T follicular helper cell (primary cell): ENCODE measurements around the gene AP5Z1.

Experiments used
- DNase-seq: peaks from one replicate; pipeline ENCODE4 v3.0.0-alpha.2; 2020; ENCODE audit warnings: low read depth
- total RNA-seq, 2 experiments: gene quantifications; one replicate each; lab custom pipeline; 2026; lab: John Stamatoyannopoulos, UW

The AP5Z1 gene
- 95.5 to 111 reads per million in 2 experiments for total RNA-seq

DNA sequence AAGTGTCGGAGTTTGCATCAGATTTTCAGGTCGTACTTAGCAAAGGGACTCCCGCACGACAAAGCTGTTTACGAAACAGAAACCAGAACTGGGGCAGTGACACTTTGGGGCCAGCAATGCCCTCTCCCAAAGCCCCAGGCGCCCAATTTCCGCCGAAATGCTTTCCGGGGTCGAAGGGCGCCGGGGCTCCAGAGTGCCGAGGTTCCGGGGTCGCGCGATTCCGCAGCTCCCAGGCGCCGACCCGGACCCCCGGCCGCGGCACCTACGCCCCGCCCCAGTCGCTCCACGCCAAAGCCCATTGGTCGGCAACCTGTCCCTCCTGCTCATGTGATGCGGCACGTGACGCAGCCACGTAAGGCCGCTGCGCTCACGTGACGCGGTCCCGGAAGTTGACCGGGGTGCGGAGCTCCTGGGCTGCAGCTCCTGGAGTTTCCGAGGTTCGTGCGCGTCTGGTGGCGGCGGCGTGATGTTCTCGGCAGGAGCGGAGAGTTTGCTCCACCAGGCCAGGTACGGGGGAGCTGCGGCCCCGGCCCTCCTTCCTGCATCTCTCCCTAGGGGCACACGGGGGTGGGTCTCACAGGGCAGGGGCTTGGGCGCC is at the start of gene AP5Z1:
Gene AP5Z1, plus strand, starts transcription at position 374 of the 598 bp plus-strand sequence. Its CDS starts 93 bp downstream, at position 467.
- peak; percentile 93 for DNase-seq

- no peak for DNase-seq
Observed at GRCh38 chr7:4725850-4726450, 49.5 kb upstream of the AP5Z1 start.

DNA sequence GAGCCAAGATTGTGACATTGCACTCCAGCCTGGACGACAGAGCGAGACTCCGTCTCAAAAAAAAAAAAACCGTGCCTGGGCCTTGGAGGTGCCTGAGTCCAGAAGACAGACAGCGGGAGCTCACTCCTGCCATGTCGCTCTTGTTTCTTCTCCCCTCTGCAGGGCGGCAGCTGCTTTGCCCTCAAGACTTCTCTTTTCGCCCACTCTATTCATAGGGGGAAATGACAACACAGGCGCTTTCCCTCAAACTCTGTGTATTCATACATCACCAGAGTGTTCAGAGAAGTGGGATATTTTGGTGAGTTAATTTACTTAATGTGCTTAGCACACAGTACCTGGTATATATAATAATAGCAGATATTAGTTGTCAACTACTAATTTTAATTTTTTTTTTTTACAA is 48.9 kb upstream of the AP5Z1 start:
- DNase-seq, result no peak

DNA sequence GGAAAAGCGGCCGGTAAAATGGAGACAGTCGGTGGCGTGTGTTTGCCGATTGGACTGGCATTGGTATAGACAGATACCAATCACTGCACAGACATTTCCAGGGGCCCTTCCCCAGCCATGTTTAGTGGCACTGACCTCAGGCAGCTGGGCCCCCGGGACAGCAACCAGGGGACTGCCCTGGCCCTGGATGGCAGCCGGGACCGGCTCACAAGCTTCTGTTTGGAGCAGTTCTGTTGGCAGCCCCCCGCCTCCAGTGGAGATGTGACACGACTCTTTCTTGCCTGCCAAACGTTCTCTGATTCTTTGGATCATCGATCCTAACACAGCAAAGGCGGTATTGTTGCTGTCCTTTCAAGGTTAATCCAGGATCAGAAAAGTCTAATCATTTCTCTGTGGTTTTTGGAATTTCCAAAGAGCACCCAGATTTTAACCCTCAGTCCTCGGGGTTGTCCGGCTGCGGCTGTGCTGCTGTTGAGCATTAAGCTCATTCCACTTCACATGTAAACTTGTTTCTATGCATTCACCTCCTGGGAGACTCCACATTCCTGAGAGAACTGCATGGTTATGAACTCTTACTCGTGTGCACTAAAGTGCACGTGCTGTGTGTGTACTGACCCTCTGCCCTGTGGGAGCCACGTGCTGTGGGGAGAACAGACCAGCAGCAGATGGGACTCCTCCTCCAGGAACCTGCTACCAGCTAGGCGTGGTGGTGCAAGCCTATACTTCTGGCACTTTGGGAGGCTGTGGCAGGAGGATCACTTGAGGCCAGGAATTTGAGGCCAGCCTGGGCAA is 47.3 kb upstream of the AP5Z1 start:
- no peak for DNase-seq

DNA sequence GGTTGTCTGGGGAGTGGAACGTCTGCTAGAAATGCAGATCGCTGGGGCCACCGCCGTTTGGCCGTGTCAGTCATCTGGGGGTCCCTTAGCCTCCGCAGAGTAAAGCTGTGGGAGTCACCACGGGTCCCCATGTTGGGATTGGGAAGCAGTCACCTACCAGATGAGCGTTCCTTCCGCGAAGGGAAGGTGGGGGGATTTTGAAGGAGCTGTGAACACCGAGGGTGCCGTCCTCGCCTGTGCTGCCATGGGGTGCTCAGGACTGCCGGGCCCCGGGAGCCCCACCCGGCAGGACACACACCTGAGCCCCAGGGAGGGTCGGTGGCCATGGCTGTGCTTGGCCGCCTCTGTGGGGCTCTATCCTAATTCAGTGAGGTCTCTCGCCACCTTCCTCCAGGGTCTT is 46.2 kb upstream of the AP5Z1 start:
- no peak for DNase-seq

- DNase-seq, result no peak
Observed at GRCh38 chr7:4730276-4730675, 45.1 kb upstream of the AP5Z1 start.

DNA sequence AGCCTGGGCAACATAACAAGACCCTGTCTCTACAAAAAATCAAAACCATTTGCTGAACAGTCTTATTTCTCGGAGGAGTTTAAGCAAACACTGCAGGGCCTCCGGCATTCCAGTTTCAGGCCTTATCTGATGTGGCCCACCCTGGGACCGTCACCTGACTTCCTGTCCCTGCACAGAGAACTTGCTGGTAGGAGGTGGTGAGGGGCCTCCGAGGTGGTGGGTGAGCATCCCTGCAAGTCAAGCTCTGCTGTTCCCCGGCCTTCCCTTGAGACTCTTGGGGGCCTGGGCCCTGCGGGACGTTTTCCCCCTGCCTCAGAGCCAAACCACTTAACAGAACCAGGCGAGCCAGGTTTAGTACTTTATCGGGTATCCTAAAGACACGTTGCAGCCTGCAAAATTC is 44.5 kb upstream of the AP5Z1 start:
- DNase-seq, result no peak

DNA sequence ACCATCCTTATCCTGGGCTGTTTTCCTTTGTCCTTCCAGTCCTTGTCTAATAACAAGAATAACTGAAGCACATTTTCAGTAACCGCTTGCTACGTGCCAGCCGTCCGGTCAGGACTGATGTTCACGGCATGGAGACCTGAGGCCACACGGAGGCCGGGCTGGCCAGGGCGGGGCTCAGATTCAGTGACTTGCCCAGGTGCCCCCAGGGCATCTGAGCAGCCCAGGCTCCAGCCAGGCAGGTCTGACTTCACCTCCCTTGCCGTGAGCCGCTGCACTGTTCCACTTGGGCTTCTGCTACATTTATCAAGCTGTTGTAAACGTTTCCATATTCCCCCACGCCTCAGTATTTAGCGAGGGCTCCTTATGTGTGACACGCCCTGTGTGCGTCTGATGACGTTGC is 43.6 kb upstream of the AP5Z1 start:
- DNase-seq, result no peak

- no peak for DNase-seq
Observed at GRCh38 chr7:4733936-4734528, 41.4 kb upstream of the AP5Z1 start.

- no peak for DNase-seq
Observed at GRCh38 chr7:4734587-4735345, 40.7 kb upstream of the AP5Z1 start.

DNA sequence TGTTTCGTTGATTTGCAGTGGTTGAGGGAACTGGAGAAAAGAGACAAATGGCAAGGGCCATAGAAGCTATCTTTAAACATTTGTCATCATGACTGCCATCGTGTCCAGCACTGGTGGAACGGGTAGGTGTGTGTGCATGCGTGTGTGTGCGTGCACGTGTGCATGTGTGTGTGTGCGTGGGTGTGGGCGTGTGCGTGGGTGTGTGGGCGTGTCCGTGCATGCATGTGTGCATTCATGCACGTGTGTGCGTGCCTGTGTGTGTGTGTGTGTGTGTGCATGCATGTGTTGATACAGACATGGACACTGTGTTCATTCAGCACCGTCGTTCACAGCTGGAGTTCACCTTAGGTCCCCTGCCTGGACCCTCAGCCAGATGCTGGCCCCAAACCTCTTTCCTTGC is 38.1 kb upstream of the AP5Z1 start:
- DNase-seq, result no peak

DNA sequence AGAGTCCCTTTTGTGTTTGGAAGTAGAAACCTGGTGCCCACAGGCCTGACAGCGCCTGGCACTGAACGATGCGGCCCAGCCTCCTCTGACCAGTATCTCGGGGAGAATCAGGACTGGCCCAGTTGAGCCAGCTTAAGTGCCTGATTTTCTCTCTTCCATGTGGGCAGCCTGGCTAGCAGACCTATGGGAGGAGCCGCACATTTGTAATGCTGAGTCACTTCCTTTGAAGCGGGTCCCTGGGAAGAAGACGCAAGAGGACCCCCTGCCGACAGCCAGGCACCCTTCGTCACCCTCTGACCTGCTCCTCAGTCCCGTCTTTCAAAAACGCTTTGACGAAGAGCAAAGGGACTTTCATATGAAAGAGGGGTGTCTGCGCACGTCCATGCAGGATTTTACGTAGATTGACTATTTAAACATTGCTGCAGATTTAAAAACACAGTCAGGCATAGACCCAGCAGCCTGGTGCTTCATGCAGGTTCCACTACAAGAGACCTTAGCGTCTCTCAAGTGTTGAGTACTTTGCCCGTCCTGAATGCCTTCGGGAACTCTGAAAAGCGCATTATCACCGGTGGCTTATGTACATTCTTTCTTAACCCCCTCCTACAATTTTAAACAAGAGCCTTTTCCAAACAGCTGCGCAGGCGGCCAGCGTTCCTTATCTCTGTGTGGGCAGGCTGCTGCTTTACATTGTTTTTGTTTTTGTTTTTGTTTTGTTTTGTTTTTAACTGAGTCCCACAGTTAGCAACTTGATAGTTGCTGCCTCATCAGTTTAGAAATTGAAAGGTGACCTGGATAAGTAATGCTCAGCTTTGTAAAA is 36.5 kb upstream of the AP5Z1 start:
- DNase-seq, result no peak

DNA sequence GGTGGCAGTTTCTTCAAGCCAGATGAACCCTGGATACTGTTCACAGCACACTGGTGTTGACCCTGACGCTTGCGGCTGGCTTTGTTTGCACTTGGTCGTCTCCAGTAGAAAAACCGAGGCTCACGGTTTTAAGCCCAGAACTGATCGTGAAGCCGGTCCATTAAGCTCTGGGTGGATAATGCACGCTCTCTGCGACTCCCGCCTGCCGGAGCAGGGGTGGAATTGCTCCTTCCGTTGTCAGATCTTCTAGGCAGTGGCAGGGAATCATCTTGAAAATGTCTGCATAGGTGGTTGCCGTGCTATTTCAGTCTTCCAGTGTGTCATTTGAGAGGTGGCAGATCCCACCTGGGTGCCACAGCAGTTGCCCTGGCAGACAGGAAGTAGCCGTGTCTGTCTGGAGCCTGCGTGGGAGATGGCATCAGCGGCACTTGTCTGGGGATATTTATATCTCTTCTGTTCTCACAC is 35.9 kb upstream of the AP5Z1 start:
- peak; percentile 52 for DNase-seq

DNA sequence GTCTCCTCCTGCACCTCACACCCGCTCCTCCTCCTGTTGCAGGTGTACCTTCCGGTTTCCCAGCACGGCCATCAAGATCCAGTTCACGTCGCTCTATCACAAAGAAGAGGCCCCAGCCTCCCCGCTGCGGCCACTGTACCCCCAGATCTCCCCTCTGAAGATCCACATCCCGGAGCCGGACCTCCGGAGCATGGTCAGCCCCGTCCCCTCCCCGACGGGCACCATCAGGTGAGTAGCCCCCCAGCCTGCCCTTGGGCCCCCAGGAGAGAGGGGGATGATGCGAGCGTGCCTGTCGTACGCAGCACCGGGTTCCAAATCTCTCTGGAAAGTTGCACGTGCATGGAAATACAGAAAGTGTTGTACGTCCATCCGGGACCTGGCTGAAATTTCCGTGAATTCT is 34.6 kb upstream of the AP5Z1 start:
- DNase-seq, result no peak

DNA sequence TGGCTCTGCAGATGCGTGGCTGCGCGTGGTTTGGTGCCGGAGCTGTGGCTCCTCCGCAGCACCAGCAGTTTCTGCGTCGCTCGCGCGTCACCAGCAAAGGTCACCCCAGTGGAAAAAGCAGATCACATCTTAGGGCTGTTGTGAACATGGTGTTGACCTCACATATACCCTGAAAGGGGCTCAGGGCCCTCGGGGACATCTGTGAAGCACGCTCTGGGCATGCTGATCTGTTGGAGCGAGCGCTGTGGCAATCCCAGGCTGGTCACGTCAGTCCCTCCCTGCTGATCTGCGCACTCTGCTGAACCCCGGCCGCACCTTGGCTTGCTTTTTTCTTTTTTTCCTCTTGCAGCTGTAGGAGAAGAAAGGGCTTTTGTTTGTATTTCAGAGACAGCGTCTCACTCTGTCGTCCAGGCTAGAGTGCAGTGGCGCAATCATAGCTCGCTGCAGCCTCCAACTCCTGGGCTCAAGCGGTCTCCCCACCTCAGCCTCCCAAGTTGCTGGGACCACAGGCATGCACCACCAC is 33.3 kb upstream of the AP5Z1 start:
- DNase-seq, result no peak

DNA sequence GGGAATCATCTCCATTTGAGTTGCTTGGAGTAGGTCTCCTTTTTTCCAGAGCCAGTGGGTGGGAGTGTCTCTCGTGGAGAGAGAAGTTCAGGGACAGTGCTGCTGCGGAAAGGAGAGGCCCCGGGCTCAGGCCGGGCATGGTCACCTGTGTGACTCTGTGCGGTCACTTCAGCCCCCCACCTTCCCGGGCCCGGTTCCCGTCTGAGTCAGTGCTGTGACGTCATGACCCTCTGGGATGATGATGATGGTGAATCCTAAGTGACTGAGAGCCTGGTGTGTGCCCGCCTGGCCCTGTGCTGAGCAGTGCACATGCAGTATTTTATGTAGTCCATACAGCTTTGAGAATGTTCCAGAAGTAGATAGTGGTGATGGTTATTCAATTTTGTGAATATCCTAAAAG is 32.6 kb upstream of the AP5Z1 start:
- no peak for DNase-seq

GRCh38 chr7:4744391-4745264 is 30.8 kb upstream of the AP5Z1 start:
- peak; percentile 62 for DNase-seq

- no peak for DNase-seq
Observed at GRCh38 chr7:4745265-4745919, 30.0 kb upstream of the AP5Z1 start.
